HL-60 (cell line): ENCODE data around the gene PSME3.
"Not testable (repeated sequence)": the region's sequence is repeated elsewhere in the genome, so short reads cannot be mapped to it uniquely, and the experiment has no call there.

Experiments
- DNase-seq, 2 experiments: peaks; one replicate each; pipeline ENCODE4 v3.0.0-alpha.2; 2010 to 2020; ENCODE audit warnings: low read depth in 1 of 2, low spot score in 1 of 2
- H3K27ac ChIP-seq: fragments of 250-450 bp; sonication (Bioruptor Pico); replicated peaks from 2 replicates; pipeline ENCODE4 v1.5.1; 2020; ENCODE audit warnings: mild to moderate bottlenecking, moderate library complexity
- H3K27me3 ChIP-seq: fragments of 250-450 bp; sonication (Bioruptor Pico); 2 replicates; pipeline ENCODE4 v1.5.1; 2021; ENCODE audit warnings: mild to moderate bottlenecking, moderate library complexity; ENCODE audit not compliant: insufficient read depth, poor library complexity, severe bottlenecking
- H3K4me3 ChIP-seq: replicated peaks from 2 replicates; pipeline ENCODE4 v1.5.1; 2011; ENCODE audit warnings: mild to moderate bottlenecking, control low read depth, low read length; ENCODE audit not compliant: insufficient read depth
- GABPA ChIP-seq: IDR thresholded peaks from 2 replicates; pipeline ENCODE4 v1.6.1; 2012; ENCODE audit warnings: low read depth
- POLR2AphosphoS5 ChIP-seq: IDR thresholded peaks from 2 replicates; pipeline ENCODE4 v1.6.1; 2012; ENCODE audit warnings: low read depth
- SPI1 ChIP-seq: IDR thresholded peaks from 2 replicates; pipeline ENCODE4 v1.6.1; 2012; ENCODE audit warnings: low read depth, mild to moderate bottlenecking, borderline replicate concordance
- TF ChIP-seq, protein P1 (sequence below): IDR thresholded peaks from 2 replicates; pipeline ENCODE4 v1.6.1; 2012; ENCODE audit warnings: low read depth; ENCODE audit not compliant: insufficient replicate concordance
- TF ChIP-seq, protein P2 (sequence below): IDR thresholded peaks from one replicate; pipeline ENCODE4 v1.5.1; 2011; ENCODE audit warnings: low read length, control low read depth, inconsistent platforms; ENCODE audit not compliant: insufficient read depth

PSME3 gene

DNA sequence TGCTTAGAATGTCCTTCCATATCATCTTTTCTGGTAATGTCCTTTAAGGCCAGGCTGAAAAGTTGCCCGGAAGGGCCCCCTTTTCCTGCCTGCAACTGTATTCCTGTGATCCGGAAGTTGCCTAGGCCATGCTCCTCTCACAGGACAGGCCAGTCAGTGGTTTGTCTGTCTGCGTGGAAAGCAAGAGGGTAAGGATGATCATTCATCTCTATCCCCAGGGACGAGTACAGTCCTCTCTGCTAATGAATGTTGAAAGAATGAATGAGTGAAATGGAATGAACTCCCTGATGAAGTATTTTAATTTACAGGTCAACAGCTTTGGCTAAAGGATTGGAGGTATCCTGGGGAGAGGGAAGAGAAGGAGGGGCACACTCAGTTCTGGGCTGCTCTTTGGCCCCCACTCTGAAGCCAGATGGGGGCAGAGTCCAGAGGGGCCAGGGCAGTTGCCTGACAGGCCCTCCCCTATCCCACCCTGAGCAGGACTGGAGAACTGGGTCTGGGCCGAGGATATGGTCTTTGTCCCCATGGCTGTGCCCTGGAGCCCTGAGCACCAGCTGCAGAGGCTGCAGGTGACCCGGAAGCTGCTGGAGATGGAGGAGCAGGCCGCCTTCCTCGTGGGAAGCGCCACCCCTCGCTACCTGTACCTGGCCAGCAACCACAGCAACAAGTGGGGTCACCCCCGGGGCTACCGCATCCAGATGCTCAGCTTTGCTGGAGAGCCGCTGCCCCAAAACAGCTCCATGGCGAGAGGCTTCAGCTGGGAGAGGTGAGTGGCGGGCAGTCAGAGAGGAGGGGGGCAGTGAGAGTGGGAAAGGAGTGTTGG lies 21.0 kb downstream of the PSME3 start:
- Histone ChIP-seq H3K27ac (no peak overlapping the region), H3K4me3 (no peak overlapping the region)
- DNase-seq, result no peak

DNA sequence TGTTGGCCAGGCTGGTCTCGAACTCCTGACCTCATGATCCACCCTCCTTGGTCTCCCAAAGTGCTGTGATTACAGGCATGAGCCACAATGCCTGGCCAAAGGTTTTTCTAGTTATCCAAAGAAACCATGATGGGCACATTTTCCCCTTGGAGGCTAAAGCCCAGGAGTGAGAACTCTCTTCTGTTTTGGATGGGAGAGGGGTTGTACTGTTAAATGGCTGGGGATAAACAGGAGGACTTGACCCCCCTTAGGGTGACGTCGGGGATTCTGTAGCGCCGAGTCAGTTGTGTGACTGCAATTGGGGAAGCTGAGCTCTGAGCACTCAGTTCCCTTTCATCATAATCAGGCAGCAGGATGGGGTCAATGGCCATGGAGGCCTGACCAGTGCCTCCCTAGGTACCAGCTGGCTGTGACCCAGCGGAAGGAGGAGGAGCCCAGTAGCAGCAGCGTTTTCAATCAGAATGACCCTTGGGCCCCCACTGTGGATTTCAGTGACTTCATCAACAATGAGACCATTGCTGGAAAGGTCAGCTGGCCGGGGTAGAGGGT lies 21.9 kb downstream of the PSME3 start:
- Histone ChIP-seq H3K27me3 (no peaks in the 10 kb centered on the region), H3K27ac (no peak overlapping the region), H3K4me3 (no peak overlapping the region)
- TF ChIP-seq, protein P1, sequence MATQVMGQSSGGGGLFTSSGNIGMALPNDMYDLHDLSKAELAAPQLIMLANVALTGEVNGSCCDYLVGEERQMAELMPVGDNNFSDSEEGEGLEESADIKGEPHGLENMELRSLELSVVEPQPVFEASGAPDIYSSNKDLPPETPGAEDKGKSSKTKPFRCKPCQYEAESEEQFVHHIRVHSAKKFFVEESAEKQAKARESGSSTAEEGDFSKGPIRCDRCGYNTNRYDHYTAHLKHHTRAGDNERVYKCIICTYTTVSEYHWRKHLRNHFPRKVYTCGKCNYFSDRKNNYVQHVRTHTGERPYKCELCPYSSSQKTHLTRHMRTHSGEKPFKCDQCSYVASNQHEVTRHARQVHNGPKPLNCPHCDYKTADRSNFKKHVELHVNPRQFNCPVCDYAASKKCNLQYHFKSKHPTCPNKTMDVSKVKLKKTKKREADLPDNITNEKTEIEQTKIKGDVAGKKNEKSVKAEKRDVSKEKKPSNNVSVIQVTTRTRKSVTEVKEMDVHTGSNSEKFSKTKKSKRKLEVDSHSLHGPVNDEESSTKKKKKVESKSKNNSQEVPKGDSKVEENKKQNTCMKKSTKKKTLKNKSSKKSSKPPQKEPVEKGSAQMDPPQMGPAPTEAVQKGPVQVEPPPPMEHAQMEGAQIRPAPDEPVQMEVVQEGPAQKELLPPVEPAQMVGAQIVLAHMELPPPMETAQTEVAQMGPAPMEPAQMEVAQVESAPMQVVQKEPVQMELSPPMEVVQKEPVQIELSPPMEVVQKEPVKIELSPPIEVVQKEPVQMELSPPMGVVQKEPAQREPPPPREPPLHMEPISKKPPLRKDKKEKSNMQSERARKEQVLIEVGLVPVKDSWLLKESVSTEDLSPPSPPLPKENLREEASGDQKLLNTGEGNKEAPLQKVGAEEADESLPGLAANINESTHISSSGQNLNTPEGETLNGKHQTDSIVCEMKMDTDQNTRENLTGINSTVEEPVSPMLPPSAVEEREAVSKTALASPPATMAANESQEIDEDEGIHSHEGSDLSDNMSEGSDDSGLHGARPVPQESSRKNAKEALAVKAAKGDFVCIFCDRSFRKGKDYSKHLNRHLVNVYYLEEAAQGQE, result no peak
- TF ChIP-seq POLR2AphosphoS5 (no peak), GABPA (no peak), SPI1 (no peak)
- TF ChIP-seq, protein P2, sequence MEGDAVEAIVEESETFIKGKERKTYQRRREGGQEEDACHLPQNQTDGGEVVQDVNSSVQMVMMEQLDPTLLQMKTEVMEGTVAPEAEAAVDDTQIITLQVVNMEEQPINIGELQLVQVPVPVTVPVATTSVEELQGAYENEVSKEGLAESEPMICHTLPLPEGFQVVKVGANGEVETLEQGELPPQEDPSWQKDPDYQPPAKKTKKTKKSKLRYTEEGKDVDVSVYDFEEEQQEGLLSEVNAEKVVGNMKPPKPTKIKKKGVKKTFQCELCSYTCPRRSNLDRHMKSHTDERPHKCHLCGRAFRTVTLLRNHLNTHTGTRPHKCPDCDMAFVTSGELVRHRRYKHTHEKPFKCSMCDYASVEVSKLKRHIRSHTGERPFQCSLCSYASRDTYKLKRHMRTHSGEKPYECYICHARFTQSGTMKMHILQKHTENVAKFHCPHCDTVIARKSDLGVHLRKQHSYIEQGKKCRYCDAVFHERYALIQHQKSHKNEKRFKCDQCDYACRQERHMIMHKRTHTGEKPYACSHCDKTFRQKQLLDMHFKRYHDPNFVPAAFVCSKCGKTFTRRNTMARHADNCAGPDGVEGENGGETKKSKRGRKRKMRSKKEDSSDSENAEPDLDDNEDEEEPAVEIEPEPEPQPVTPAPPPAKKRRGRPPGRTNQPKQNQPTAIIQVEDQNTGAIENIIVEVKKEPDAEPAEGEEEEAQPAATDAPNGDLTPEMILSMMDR, result no peak
- no peak for DNase-seq

More for the DNA sequence above, 21.0 kb downstream of the PSME3 start:
- no peaks in the 10 kb centered on the region for H3K27me3 ChIP-seq
- TF ChIP-seq POLR2AphosphoS5 (no peak), GABPA (no peak), SPI1 (no peak)
- TF ChIP-seq, protein P2, result no peak
- TF ChIP-seq, protein P1, result no peak

DNA sequence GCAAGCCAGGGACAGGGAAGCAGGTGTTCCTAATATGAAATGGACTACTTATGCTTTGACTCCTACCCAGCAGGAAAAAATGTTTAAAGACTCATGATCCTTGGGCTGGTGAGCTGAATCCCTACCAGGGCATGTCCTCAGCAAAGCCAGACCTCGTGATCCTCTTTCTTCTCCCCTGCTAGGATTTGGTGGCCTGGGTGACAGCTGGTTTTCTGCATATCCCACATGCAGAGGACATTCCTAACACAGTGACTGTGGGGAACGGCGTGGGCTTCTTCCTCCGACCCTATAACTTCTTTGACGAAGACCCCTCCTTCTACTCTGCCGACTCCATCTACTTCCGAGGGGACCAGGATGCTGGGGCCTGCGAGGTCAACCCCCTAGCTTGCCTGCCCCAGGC lies 22.9 kb downstream of the PSME3 start:
- not testable (repeated sequence) for H3K27me3 ChIP-seq, H3K27ac ChIP-seq, H3K4me3 ChIP-seq, DNase-seq

GRCh38 chr17:42856516-42856915 lies 23.3 kb downstream of the PSME3 start:
- H3K27me3 ChIP-seq, H3K27ac ChIP-seq, H3K4me3 ChIP-seq, DNase-seq: not testable (repeated sequence)

GRCh38 chr17:42857389-42857788 lies 24.2 kb downstream of the PSME3 start:
- TF ChIP-seq GABPA, result no peak
- TF ChIP-seq, protein P1, result no peak
- TF ChIP-seq, protein P2, result no peak
- H3K27me3 ChIP-seq, result no peaks in the 10 kb centered on the region
- DNase-seq, result no peak
- no peak overlapping the region for H3K27ac ChIP-seq
- no peak overlapping the region for H3K4me3 ChIP-seq
